Mesendoderm (in vitro differentiated cells): ENCODE results near the gene CHCT1.
A peak's percentile ranks its signal among the peaks of the same experiment; 100 is the strongest.

Experiments
- DNase-seq: peaks from one replicate; pipeline ENCODE4 v3.0.0; 2013
- H2AK5ac ChIP-seq: 2 replicates; pipeline ENCODE4 v1.6.1; 2013; ENCODE audit warnings: low read length, inconsistent platforms
- H2BK120ac ChIP-seq: 2 replicates; pipeline ENCODE4 v1.6.1; 2013; ENCODE audit warnings: low read depth, mild to moderate bottlenecking, low read length, moderate library complexity, mixed read lengths
- H2BK15ac ChIP-seq: replicated peaks from 2 replicates; pipeline ENCODE4 v1.6.1; 2013; ENCODE audit warnings: low read depth, mild to moderate bottlenecking, moderate library complexity
- H2BK5ac ChIP-seq: 2 replicates; pipeline ENCODE4 v1.6.1; 2013; ENCODE audit warnings: low read length, inconsistent platforms
- H3K18ac ChIP-seq: 2 replicates; pipeline ENCODE4 v1.6.1; 2013; ENCODE audit warnings: mild to moderate bottlenecking, low read length, mixed read lengths
- H3K23ac ChIP-seq: one replicate; pipeline ENCODE4 v1.6.1; 2013; ENCODE audit warnings: low read length
- H3K27ac ChIP-seq: 2 replicates; pipeline ENCODE4 v1.5.1; 2013; ENCODE audit warnings: low read depth, mild to moderate bottlenecking, inconsistent platforms, low read length, moderate library complexity
- H3K27me3 ChIP-seq: 2 replicates; pipeline ENCODE4 v1.6.1; 2013; ENCODE audit warnings: low read length, control low read depth, mild to moderate bottlenecking, inconsistent platforms; ENCODE audit not compliant: insufficient read depth, poor library complexity
- H3K36me3 ChIP-seq: 2 replicates; pipeline ENCODE4 v1.6.1; 2013; ENCODE audit warnings: low read length, inconsistent platforms; ENCODE audit not compliant: control insufficient read depth, insufficient read depth
- H3K4ac ChIP-seq: one replicate; pipeline ENCODE4 v1.6.1; 2013; ENCODE audit warnings: low read depth, mild to moderate bottlenecking, low read length, moderate library complexity
- H3K4me1 ChIP-seq: 2 replicates; pipeline ENCODE4 v1.6.1; 2013; ENCODE audit warnings: low read depth, low read length, inconsistent platforms; ENCODE audit not compliant: control insufficient read depth
- H3K4me2 ChIP-seq: 2 replicates; pipeline ENCODE4 v1.6.1; 2013; ENCODE audit warnings: low read length
- H3K4me3 ChIP-seq: 2 replicates; pipeline ENCODE4 v1.5.1; 2013; ENCODE audit warnings: mild to moderate bottlenecking, low read length
- H3K56ac ChIP-seq: one replicate; pipeline ENCODE4 v1.6.1; 2013; ENCODE audit warnings: low read length
- H3K79me1 ChIP-seq: 2 replicates; pipeline ENCODE4 v1.6.1; 2013; ENCODE audit warnings: low read length, inconsistent platforms
- H3K79me2 ChIP-seq: 2 replicates; pipeline ENCODE4 v1.6.1; 2013; ENCODE audit warnings: mild to moderate bottlenecking, low read length; ENCODE audit not compliant: control insufficient read depth, insufficient read depth
- H3K9ac ChIP-seq: 2 replicates; pipeline ENCODE4 v1.6.1; 2013; ENCODE audit warnings: low read length, inconsistent platforms
- H4K5ac ChIP-seq: one replicate; pipeline ENCODE4 v1.6.1; 2013; ENCODE audit warnings: low read length
- H4K8ac ChIP-seq: one replicate; pipeline ENCODE4 v1.6.1; 2013; ENCODE audit warnings: low read depth, mild to moderate bottlenecking, control low read depth, low read length, moderate library complexity
- WGBS: extraction: QIAGEN DNeasy Blood & Tissue Kit; methylation state at CpG from one replicate; pipeline ENCODE4 v1.1.7; 2013; ENCODE audit warnings: low lambda C conversion rate, missing lambda C conversion rate; ENCODE audit not compliant: insufficient coverage; ENCODE audit errors: extremely low coverage; 5-methylcytosine and 5-hydroxymethylcytosine counted together

Gene CHCT1

DNA sequence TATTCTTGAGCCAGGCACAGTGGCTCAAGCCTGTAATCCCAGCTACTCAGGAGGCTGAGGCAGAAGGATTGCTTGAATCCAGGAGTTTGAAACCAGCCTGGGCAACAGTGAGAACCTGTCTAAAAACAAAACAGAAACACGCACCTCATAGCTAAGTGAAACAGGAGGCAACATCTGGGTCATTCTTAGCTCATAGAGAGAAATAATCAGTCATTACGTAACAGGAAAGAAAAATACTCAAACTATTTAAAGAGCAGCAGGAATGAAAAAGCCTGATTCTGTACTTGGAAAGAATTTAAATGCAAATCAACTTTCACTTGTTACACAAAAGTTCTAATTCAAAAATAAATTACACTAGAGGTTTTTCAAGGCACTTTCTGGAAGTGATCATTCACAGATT is 17.2 kb downstream of the CHCT1 start:
- Histone ChIP-seq H3K27ac (no peak overlapping the region), H3K4me2 (no peak overlapping the region), H4K5ac (no peak overlapping the region), H2BK15ac (no peak overlapping the region), H3K79me2 (no peaks in the 10 kb centered on the region), H3K23ac (no peak overlapping the region), H3K9ac (no peak overlapping the region), H3K27me3 (no peaks in the 10 kb centered on the region), H3K56ac (no peak overlapping the region), H2BK120ac (no peak overlapping the region), H3K4me1 (no peaks in the 10 kb centered on the region), H3K4me3 (no peak overlapping the region), H4K8ac (no peak overlapping the region), H3K79me1 (no peaks in the 10 kb centered on the region), H3K36me3 (no peaks in the 10 kb centered on the region), H2AK5ac (no peak overlapping the region), H3K4ac (no peak overlapping the region), H3K18ac (no peak overlapping the region), H2BK5ac (no peak overlapping the region)
- DNase-seq, result no peak
- no CpG with 5 or more reads among the region's 2 CpGs for WGBS

- Histone ChIP-seq H3K27ac (no peak overlapping the region), H4K5ac (no peak overlapping the region), H3K4me3 (no peak overlapping the region), H3K27me3 (no peaks in the 10 kb centered on the region), H2BK15ac (no peak overlapping the region), H3K4ac (no peak overlapping the region), H3K9ac (no peak overlapping the region), H3K36me3 (no peaks in the 10 kb centered on the region), H3K18ac (no peak overlapping the region), H2AK5ac (no peak overlapping the region), H2BK120ac (no peak overlapping the region), H3K4me1 (no peaks in the 10 kb centered on the region), H3K56ac (no peak overlapping the region), H3K79me2 (no peaks in the 10 kb centered on the region), H3K23ac (no peak overlapping the region), H4K8ac (no peak overlapping the region), H3K79me1 (no peaks in the 10 kb centered on the region), H2BK5ac (no peak overlapping the region), H3K4me2 (no peak overlapping the region)
- no CpG with 5 or more reads among the region's 6 CpGs for WGBS
- peak; percentile 44 for DNase-seq
These were observed 20.2 kb downstream of the CHCT1 start for GRCh38 chr17:60442271-60443173.

DNA sequence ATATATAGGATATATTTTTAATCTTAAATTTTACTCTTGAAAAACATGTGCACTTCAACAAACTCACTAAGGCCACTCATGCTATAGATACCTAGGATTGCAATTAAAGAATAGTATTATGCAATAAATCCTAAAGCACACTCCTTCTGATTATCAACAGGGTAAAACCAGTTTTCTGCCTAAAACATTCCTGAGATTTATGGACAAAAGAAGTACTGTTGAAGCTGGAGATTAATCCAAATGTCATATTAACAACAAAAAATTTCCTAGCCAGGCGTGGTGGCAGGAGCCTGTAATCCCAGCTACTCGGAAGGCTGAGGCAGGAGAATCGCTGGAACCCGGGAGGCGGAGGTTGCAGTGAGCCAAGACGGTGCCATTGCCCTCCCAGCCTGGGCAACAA is 21.4 kb downstream of the CHCT1 start:
- Histone ChIP-seq H3K56ac (no peak overlapping the region), H3K79me1 (no peaks in the 10 kb centered on the region), H3K9ac (no peak overlapping the region), H2BK5ac (no peak overlapping the region), H4K8ac (no peak overlapping the region), H3K36me3 (no peaks in the 10 kb centered on the region), H3K4me2 (no peak overlapping the region), H3K27me3 (no peaks in the 10 kb centered on the region), H4K5ac (no peak overlapping the region), H3K23ac (no peak overlapping the region), H3K18ac (no peak overlapping the region), H3K4me1 (no peaks in the 10 kb centered on the region), H3K4ac (no peak overlapping the region), H3K27ac (no peak overlapping the region), H3K4me3 (no peak overlapping the region), H2BK15ac (no peak overlapping the region), H3K79me2 (no peaks in the 10 kb centered on the region), H2BK120ac (no peak overlapping the region), H2AK5ac (no peak overlapping the region)
- DNase-seq, result no peak
- no CpG with 5 or more reads among the region's 6 CpGs for WGBS

GRCh38 chr17:60445144-60445543 is 22.9 kb downstream of the CHCT1 start:
- Histone ChIP-seq H2BK5ac (no peak overlapping the region), H3K36me3 (no peaks in the 10 kb centered on the region), H3K27me3 (no peaks in the 10 kb centered on the region), H3K23ac (no peak overlapping the region), H3K4me2 (no peak overlapping the region), H3K4ac (no peak overlapping the region), H3K27ac (no peak overlapping the region), H3K4me3 (no peak overlapping the region), H2BK120ac (no peak overlapping the region), H2AK5ac (no peak overlapping the region), H4K8ac (no peak overlapping the region), H3K9ac (no peak overlapping the region), H3K79me2 (no peaks in the 10 kb centered on the region), H3K18ac (no peak overlapping the region), H3K56ac (no peak overlapping the region), H3K79me1 (no peaks in the 10 kb centered on the region), H4K5ac (no peak overlapping the region), H2BK15ac (no peak overlapping the region), H3K4me1 (no peaks in the 10 kb centered on the region)
- DNase-seq, result no peak

DNA sequence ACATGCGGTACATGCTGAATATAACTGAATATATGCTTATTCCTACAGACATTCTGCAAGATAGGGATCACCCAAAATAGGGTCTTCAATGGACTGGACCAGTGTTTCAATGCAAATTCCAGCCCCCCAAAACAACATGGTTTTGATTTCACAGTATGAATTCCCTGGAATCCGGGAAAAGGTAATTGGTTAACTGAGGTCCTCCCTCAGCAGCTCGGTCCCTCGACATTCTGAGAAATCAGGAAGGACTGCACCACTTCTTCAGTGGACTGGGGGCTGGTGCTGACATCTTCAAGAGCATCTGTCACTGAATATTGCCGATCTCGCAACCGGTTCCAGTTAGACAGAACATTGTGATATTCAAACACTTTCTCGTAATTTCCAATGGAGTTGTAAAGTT is 25.1 kb downstream of the CHCT1 start:
- Histone ChIP-seq H3K4me2 (no peak overlapping the region), H4K5ac (no peak overlapping the region), H3K27ac (no peak overlapping the region), H2BK120ac (no peak overlapping the region), H3K79me2 (no peaks in the 10 kb centered on the region), H2BK5ac (no peak overlapping the region), H2AK5ac (no peak overlapping the region), H3K27me3 (no peaks in the 10 kb centered on the region), H3K56ac (no peak overlapping the region), H3K36me3 (no peaks in the 10 kb centered on the region), H3K79me1 (no peaks in the 10 kb centered on the region), H4K8ac (no peak overlapping the region), H2BK15ac (no peak overlapping the region), H3K9ac (no peak overlapping the region), H3K4ac (no peak overlapping the region), H3K4me1 (no peaks in the 10 kb centered on the region), H3K18ac (no peak overlapping the region), H3K23ac (no peak overlapping the region), H3K4me3 (no peak overlapping the region)
- no CpG with 5 or more reads among the region's 8 CpGs for WGBS
- no peak for DNase-seq

- Histone ChIP-seq H4K8ac (no peak overlapping the region), H3K36me3 (no peaks in the 10 kb centered on the region)
These were observed 28.8 kb downstream of the CHCT1 start for GRCh38 chr17:60451071-60451470.

More at GRCh38 chr17:60451071-60451470, 28.8 kb downstream of the CHCT1 start:
- Histone ChIP-seq H3K4me3 (no peak overlapping the region), H2BK5ac (no peak overlapping the region), H2BK15ac (no peak overlapping the region), H3K4me2 (no peak overlapping the region), H3K18ac (no peak overlapping the region), H3K27me3 (no peaks in the 10 kb centered on the region), H3K79me1 (no peaks in the 10 kb centered on the region), H2BK120ac (no peak overlapping the region), H3K23ac (no peak overlapping the region), H2AK5ac (no peak overlapping the region), H3K4ac (no peak overlapping the region), H3K79me2 (no peaks in the 10 kb centered on the region), H4K5ac (no peak overlapping the region), H3K4me1 (no peaks in the 10 kb centered on the region), H3K9ac (no peak overlapping the region), H3K27ac (no peak overlapping the region), H3K56ac (no peak overlapping the region)
- DNase-seq, result no peak
- WGBS, result no CpG with 5 or more reads among the region's 1 CpG
